Activated T-helper 1 cell treated with Interleukin-2 at 50 U/mL for 16 hours (primary cell): ENCODE results near the gene BNIP3.
"Not testable (repeated sequence)": the region's sequence is repeated elsewhere in the genome, so short reads cannot be mapped to it uniquely, and the experiment has no call there.

Source experiments
- DNase-seq: peaks from one replicate; pipeline ENCODE4 v3.0.0-alpha.2; 2020; ENCODE audit warnings: low read depth

BNIP3 gene

GRCh38 chr10:131977323-131978096 lies 4.2 kb downstream of the BNIP3 start:
- no peak for DNase-seq

DNA sequence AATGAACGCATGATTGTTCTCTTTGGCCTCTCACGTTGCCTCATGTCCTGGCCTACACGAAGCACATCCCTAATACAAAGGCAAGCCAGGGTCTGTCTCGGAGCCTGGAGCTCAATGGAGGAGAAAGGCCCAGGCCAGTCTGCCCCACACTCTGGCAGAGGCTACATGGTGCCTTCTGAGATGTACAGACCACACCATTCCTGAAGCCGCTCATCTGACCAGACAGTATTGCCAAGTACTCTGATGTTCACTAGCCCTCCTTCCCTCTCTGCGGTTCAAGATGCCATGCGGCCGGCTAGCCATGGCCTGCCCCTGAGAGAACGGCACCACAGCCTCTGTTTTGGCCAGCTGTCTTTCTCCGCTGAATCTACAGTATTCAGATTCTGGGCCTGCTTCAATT lies 5.9 kb downstream of the BNIP3 start:
- DNase-seq = no peak

GRCh38 chr10:131975003-131975402 lies 6.7 kb downstream of the BNIP3 start:
- no peak for DNase-seq

GRCh38 chr10:131974034-131974817 lies 7.5 kb downstream of the BNIP3 start:
- DNase-seq = no peak

GRCh38 chr10:131973160-131973951 lies 8.4 kb downstream of the BNIP3 start:
- DNase-seq = no peak

- no peak for DNase-seq
Observed at GRCh38 chr10:131972474-131973071, 9.2 kb downstream of the BNIP3 start.

DNA sequence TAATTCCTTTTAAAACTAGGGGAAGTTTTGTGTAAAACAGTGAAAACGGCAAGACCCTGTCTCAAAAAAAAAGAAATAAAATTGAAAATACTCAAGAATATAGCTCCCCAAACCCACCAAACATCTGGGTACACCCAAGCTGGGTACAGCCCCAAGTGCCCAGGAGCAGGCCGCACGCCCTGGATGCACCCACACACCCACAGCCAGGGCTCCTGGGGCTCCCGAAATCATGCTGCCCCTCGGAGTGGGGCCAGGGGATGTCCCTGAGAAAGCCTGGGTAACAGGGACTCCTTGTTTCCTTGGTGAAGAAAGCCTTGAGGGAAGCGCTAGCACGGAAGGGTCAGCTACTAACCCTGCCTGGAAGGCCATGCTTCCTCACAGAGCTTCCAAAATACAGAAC lies 10.1 kb downstream of the BNIP3 start:
- DNase-seq = no peak

- no peak for DNase-seq
Observed at GRCh38 chr10:131970946-131971345, 10.8 kb downstream of the BNIP3 start.

GRCh38 chr10:131968949-131969348 lies 12.8 kb downstream of the BNIP3 start:
- DNase-seq = no peak

- DNase-seq = no peak
Observed at GRCh38 chr10:131964298-131964697, 17.4 kb downstream of the BNIP3 start.

DNA sequence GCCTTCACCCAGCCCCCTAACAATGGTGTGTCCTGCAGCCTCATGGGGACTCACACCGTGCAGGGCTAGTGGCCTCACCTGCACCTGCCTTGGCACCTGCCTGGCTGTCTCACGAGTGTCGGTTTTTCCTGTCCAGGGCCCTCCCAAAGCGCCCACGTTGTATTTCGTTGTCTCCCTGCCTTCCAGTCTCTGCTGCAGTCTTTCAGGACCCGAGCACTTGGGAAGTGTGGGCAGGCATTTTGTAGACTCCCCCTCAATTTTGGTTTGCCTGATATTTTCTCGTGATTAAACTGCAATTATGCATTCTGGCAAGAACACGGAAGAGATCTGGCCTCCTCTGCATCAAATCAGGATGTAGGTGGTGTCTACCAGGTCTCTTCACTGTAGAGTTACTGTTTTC lies 17.9 kb downstream of the BNIP3 start:
- DNase-seq = no peak

DNA sequence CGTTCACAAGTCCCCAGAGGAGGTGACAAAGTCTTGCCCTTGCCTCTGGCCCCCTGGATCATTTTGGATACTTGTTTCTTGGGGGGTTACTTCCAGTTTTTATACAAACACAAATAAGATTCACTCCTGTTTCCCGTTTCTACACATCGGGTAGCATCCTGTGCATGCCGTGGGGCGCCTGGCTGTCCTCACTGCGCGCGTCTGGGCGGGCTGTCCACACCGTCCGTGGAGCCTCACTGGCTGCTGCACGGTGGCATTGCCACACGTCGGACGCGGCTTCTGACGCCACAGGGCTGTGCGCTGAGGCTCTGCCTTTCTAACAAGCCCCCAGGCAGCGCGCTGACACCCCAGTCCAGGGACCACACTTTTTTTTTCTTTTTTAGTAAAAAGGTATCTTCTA lies 18.4 kb downstream of the BNIP3 start:
- no peak for DNase-seq

DNA sequence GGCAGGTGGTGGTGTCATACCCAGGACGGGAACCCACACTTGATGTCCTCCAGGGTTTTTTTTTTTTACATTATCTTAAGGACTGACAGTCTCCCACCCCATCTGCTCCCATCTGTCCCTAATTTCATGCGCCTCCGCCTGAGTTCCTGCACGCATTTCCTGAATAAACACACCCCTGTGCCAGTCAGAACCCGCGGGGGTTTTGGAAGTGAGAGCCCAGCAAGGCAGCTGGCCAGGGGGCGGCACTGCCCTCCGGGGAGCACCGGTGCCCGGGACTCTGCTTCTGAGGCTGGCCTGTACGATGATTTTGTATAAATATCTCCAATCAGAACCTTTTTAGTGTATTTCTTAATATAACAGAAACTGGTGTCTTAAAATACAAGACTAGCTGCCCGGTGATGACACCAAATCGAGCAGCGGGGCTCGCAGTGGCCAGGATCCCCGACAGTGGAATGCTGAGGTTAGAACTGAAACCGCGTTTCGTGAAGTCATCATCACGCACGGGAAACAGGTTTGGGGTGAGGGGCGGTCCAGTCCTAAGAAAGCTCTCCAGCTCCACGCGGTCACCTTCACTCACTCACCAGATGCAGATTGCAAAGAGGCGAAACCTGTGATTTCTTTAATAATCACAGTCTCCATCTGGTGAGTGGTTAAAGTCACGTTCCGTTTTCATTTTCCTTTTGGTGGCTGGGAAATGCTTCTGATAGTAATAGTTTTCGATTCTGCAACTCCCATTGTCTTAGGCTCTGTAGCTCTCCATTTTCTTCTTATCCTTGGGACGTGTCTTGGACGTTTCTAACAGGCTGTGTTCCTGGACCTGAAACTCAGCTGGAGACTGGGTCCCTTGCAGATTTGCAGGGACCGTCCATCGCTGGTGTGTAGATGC lies 19.7 kb downstream of the BNIP3 start:
- no peak for DNase-seq

DNA sequence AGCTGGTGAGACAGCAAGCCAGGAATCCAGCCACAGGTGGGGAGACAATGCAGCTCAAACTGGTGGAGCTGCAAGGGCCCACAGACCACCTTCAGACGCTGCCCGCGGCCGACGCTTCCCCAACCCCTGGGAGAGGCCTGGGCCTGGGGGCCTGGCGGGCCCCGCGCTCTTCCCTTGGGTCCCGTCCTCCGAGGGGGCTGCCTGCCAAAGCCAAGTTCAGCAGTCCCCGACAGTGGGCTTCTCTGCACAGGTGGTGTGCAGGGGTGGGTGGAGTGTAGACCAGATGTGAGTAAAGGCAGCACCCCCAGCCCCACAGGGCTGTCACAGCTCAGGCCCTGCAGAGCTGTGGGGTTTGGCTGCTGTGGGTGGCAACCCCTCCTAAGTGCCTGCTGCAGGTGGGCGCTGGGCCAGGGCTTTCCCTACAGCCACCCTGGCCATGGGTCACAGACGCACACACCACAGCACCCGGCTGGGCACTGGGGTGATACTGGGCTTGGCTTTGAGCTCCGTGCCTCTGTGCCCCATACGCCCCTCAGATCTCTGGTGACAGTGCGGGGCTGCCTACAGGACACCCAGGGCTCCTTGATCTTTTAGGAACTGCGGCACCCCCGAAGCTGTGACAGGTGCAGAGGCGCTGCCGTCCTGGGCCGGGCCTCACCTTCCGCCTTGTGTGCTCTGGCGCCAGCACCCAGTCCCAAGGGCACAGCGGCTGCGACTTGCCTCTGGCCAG lies 20.5 kb downstream of the BNIP3 start:
- DNase-seq = no peak

GRCh38 chr10:131960631-131961046 lies 21.1 kb downstream of the BNIP3 start:
- DNase-seq = no peak

DNA sequence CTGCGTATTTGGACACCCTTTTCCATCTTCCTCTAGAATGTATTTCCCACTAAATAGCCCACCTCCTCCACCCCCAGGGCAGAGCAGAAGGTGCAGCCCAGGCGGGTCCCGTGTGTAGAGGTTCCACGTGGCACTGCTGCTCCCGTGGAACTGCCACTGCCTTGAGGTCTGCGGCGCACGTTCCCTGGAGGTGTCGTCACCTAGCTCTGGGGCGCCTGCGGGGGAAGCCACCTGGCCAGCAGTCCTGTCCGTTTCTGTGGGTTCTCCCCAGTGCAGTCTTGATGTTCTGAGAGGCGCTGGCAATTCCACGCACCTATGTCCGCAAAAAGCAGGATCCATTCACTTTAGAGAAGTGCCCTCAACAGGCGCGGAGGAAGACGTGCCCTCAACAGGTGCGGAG lies 21.9 kb downstream of the BNIP3 start:
- DNase-seq = no peak

DNA sequence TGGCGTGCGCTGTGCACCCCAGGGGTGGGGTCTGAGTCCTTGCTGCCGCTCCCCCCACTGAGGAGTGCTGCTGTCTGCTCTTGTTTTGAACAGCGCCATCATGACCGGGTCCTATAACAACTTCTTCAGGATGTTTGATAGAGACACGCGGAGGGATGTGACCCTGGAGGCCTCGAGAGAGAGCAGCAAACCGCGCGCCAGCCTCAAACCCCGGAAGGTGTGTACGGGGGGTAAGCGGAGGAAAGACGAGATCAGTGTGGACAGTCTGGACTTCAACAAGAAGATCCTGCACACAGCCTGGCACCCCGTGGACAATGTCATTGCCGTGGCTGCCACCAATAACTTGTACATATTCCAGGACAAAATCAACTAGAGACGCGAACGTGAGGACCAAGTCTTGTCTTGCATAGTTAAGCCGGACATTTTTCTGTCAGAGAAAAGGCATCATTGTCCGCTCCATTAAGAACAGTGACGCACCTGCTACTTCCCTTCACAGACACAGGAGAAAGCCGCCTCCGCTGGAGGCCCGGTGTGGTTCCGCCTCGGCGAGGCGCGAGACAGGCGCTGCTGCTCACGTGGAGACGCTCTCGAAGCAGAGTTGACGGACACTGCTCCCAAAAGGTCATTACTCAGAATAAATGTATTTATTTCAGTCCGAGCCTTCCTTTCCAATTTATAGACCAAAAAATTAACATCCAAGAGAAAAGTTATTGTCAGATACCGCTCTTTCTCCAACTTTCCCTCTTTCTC lies 26.0 kb downstream of the BNIP3 start:
- no peak for DNase-seq

DNA sequence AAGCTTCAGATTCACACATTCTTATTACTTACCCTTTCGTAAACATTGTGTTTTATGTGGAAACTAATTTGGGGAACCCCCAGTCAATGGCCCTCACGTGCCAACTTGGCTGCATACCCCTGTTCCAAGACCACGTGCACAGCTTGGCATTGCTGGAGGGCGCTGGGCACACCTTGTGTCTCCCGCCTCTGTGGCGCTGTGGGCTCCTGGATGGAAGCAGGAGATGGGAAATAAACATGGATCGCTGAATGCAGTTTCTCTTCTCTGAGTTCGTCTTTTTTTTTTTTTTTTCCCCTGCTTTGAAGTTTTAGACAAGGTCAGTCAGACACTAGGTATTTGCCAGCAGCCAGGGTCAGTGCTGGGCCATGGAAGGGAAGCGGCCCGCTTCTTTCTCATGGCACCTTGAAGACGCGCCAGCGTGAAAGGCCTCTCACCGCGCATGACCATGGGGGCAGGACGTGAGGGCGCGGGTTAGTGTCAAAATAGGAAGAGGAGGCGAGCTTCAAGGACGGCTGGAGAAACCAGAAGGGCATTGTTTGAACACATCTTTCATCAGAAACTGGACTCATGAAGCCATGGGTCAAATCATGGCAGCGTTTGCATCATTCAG lies 27.3 kb downstream of the BNIP3 start:
- no peak for DNase-seq

DNA sequence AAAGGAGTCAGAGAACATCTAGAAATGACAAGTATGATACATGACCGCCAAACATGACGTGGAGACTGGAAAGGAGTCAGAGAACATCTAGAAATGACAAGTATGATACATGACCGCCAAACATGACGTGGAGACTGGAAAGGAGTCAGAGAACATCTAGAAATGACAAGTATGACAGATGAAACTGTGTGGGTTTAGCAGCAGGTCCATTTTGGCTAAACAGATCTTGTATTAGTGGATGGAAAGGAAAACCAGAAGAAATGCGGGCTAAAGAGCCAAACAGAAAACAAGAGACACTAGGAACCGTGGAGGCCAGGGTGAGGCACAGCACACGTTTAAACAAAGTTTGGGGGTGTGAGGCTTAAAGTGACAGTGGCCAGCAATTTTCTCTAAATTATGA lies 31.8 kb downstream of the BNIP3 start:
- not testable (repeated sequence) for DNase-seq
